Tibial nerve (tissue), 4 donors: Measurements from ENCODE around the gene RAB1A.

Experiments used
- EP300 ChIP-seq, 2 donors: sonication (generic); formaldehyde crosslinking; IDR thresholded peaks; one replicate each; pipeline ENCODE4 v1.6.1; 2017; ENCODE audit warnings: antibody characterized with exemption in 2 of 2, mild to moderate bottlenecking in 1 of 2
- POLR2A ChIP-seq, 2 donors: fragments of 450-650 bp; IDR thresholded peaks; one replicate each; pipeline ENCODE4 v1.6.1; 2017; ENCODE audit warnings: antibody characterized with exemption in 2 of 2, mild to moderate bottlenecking in 2 of 2, moderate library complexity in 2 of 2
- TF ChIP-seq, protein P1 (sequence below), 5 experiments: fragments of 200-600 bp in 3 of 5; fragments of 450-650 bp in 2 of 5; sonication (generic) in 3 of 5; IDR thresholded peaks; one replicate each; pipeline ENCODE4 v1.5.1; 2016 to 2019; ENCODE audit warnings: antibody characterized with exemption in 5 of 5, mild to moderate bottlenecking in 3 of 5, moderate library complexity in 2 of 5

DNA sequence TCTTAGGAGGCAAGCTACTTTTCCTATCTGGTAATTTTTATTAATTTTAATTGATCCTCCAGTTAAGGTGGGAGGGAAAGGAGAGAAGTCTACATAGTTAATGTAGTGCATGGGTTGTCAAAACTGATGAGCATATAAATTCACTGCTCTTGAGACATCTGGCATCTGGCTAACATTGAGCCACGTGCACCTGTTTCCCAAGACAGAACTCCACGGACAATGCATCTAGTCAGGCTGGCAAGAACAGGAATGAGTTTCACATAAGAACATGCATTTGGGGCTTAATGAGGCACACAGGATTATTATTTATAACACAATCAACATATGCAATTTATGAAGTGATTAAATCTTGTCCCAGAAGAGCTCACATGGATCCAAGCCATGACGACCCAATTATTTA lies 16.2 kb upstream of the RAB1A start:
- TF ChIP-seq, protein P1, sequence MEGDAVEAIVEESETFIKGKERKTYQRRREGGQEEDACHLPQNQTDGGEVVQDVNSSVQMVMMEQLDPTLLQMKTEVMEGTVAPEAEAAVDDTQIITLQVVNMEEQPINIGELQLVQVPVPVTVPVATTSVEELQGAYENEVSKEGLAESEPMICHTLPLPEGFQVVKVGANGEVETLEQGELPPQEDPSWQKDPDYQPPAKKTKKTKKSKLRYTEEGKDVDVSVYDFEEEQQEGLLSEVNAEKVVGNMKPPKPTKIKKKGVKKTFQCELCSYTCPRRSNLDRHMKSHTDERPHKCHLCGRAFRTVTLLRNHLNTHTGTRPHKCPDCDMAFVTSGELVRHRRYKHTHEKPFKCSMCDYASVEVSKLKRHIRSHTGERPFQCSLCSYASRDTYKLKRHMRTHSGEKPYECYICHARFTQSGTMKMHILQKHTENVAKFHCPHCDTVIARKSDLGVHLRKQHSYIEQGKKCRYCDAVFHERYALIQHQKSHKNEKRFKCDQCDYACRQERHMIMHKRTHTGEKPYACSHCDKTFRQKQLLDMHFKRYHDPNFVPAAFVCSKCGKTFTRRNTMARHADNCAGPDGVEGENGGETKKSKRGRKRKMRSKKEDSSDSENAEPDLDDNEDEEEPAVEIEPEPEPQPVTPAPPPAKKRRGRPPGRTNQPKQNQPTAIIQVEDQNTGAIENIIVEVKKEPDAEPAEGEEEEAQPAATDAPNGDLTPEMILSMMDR (IDR thresholded peaks at IDR 0.05), result no peak
- TF ChIP-seq POLR2A (IDR thresholded peaks at IDR 0.05) (no peak), EP300 (IDR thresholded peaks at IDR 0.05) (no peak)
